ENCODE measurements around the gene NAPA.

DNA sequence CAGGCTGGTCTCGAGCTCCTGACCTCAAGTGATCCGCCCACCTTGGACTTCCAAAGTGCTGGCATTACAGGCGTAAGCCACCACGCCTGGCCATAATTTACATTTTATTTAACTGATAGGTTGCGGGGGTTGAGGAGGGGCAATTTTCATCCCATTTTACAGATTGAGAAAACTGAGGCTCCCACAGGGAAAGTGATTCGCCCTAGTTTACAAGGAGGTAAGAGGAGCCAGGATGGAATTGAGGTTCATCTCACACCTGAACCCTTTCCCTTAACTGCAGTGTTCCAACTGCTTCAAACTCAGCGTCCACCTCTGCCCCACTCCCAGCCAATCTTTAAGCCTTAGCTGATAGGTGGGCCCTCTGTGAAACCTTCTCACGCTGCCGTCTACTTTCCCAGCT, 4.0 kb upstream of the NAPA start:
- TF ChIP-seq, protein P1, sequence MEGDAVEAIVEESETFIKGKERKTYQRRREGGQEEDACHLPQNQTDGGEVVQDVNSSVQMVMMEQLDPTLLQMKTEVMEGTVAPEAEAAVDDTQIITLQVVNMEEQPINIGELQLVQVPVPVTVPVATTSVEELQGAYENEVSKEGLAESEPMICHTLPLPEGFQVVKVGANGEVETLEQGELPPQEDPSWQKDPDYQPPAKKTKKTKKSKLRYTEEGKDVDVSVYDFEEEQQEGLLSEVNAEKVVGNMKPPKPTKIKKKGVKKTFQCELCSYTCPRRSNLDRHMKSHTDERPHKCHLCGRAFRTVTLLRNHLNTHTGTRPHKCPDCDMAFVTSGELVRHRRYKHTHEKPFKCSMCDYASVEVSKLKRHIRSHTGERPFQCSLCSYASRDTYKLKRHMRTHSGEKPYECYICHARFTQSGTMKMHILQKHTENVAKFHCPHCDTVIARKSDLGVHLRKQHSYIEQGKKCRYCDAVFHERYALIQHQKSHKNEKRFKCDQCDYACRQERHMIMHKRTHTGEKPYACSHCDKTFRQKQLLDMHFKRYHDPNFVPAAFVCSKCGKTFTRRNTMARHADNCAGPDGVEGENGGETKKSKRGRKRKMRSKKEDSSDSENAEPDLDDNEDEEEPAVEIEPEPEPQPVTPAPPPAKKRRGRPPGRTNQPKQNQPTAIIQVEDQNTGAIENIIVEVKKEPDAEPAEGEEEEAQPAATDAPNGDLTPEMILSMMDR (IDR thresholded peaks at IDR 0.05 in 4 of 5, conservative IDR thresholded peaks at IDR 0.05 in 1 of 5) = no peak
- TF ChIP-seq POLR2A (IDR thresholded peaks at IDR 0.05) = no peak
